ENCODE measurements around the gene ABI1. TPM values are rescaled to one million over a fixed set of nuclear protein-coding genes. Genes with fewer than 3 reads are reported as not detected.

Gene ABI1
- total RNA-seq, 2 donors from 2014 or later, result 40.6 to 42.2 TPM

GRCh38 chr10:26800468-26800867, 60.3 kb downstream of the ABI1 start:
- H3K9ac ChIP-seq (ENCODE audit: extremely low read depth, low read length, poor library complexity, severe bottlenecking), result no peak overlapping the region
- TF ChIP-seq CTCF (conservative IDR thresholded peaks at IDR 0.05), result no peak
- peaks cover 24% of the 10 kb centered on the region for H3K36me3 Mint-ChIP-seq (ENCODE audit: low read depth)
- peaks cover 10% of the 10 kb centered on the region for H3K4me1 ChIP-seq (ENCODE audit: control insufficient read depth, insufficient read depth, low read length)
- H3K27ac Mint-ChIP-seq, result no peak overlapping the region
- H3K27ac ChIP-seq (ENCODE audit: low read depth, low read length), result no peak overlapping the region
- H3K27me3 ChIP-seq (ENCODE audit: control insufficient read depth, insufficient read depth, low read length, poor library complexity, severe bottlenecking), result no peaks in the 10 kb centered on the region
- no peak overlapping the region for H3K4me3 ChIP-seq (ENCODE audit: low read length)
- peaks cover 4% of the 10 kb centered on the region for H3K36me3 ChIP-seq (ENCODE audit: control insufficient read depth, insufficient read depth, low read length)
- H3K9me3 Mint-ChIP-seq, result peaks cover 26% of the 10 kb centered on the region
- 70 to 94% methylated on average over 4 to 7 of the region's 7 CpGs for WGBS, 2 experiments (ENCODE audit: insufficient coverage in 1 of 2, insufficient read length in 1 of 2)
- H3K27me3 Mint-ChIP-seq (ENCODE audit: insufficient read depth), result no peaks in the 10 kb centered on the region
- peaks cover 22% of the 10 kb centered on the region for H3K9me3 ChIP-seq (ENCODE audit: control insufficient read depth, low read length)
- H3K4me3 Mint-ChIP-seq, result no peak overlapping the region
- peaks cover 31% of the 10 kb centered on the region for H3K4me1 Mint-ChIP-seq
- DNase-seq, result no peak

- no peak overlapping the region for H3K9ac ChIP-seq (ENCODE audit: extremely low read depth, low read length, poor library complexity, severe bottlenecking)
- TF ChIP-seq CTCF (conservative IDR thresholded peaks at IDR 0.05), result no peak
- DNase-seq, result no peak
- no peak overlapping the region for H3K27ac Mint-ChIP-seq
- H3K4me3 ChIP-seq (ENCODE audit: low read length), result no peak overlapping the region
- peaks cover 32% of the 10 kb centered on the region for H3K9me3 Mint-ChIP-seq
- peaks cover 10% of the 10 kb centered on the region for H3K4me1 ChIP-seq (ENCODE audit: control insufficient read depth, insufficient read depth, low read length)
- H3K27me3 ChIP-seq (ENCODE audit: control insufficient read depth, insufficient read depth, low read length, poor library complexity, severe bottlenecking), result no peaks in the 10 kb centered on the region
- H3K36me3 ChIP-seq (ENCODE audit: control insufficient read depth, insufficient read depth, low read length), result peaks cover 4% of the 10 kb centered on the region
- no peak overlapping the region for H3K27ac ChIP-seq (ENCODE audit: low read depth, low read length)
- no peaks in the 10 kb centered on the region for H3K27me3 Mint-ChIP-seq (ENCODE audit: insufficient read depth)
- H3K36me3 Mint-ChIP-seq (ENCODE audit: low read depth), result peaks cover 27% of the 10 kb centered on the region
- H3K9me3 ChIP-seq (ENCODE audit: control insufficient read depth, low read length), result peaks cover 30% of the 10 kb centered on the region
- H3K4me3 Mint-ChIP-seq, result no peak overlapping the region
- whole genome bisulfite sequencing, 2 experiments (ENCODE audit: insufficient coverage in 1 of 2, insufficient read length in 1 of 2), result 79 to 93% methylated on average over 2 to 3 of the region's 4 CpGs
- H3K4me1 Mint-ChIP-seq, result peaks cover 21% of the 10 kb centered on the region
Observed at GRCh38 chr10:26799342-26799741, 61.4 kb downstream of the ABI1 start.

GRCh38 chr10:26798298-26798697, 62.5 kb downstream of the ABI1 start:
- H3K4me3 Mint-ChIP-seq, result no peak overlapping the region
- peaks cover 7% of the 10 kb centered on the region for H3K4me1 ChIP-seq (ENCODE audit: control insufficient read depth, insufficient read depth, low read length)
- peaks cover 27% of the 10 kb centered on the region for H3K36me3 Mint-ChIP-seq (ENCODE audit: low read depth)
- 96% methylated on average over 5 of the region's 5 CpGs; no CpG with 5 or more reads in 1 of the 2 experiments for WGBS, 2 experiments (ENCODE audit: insufficient coverage in 1 of 2, insufficient read length in 1 of 2)
- H3K27ac Mint-ChIP-seq, result no peak overlapping the region
- peaks cover 4% of the 10 kb centered on the region for H3K36me3 ChIP-seq (ENCODE audit: control insufficient read depth, insufficient read depth, low read length)
- H3K4me1 Mint-ChIP-seq, result peaks cover 11% of the 10 kb centered on the region
- no peak for TF ChIP-seq CTCF (conservative IDR thresholded peaks at IDR 0.05)
- H3K9me3 Mint-ChIP-seq, result peaks cover 32% of the 10 kb centered on the region
- H3K27ac ChIP-seq (ENCODE audit: low read depth, low read length), result no peak overlapping the region
- no peak for DNase-seq
- peaks cover 30% of the 10 kb centered on the region for H3K9me3 ChIP-seq (ENCODE audit: control insufficient read depth, low read length)
- H3K4me3 ChIP-seq (ENCODE audit: low read length), result no peak overlapping the region
- H3K9ac ChIP-seq (ENCODE audit: extremely low read depth, low read length, poor library complexity, severe bottlenecking), result no peak overlapping the region
- H3K27me3 ChIP-seq (ENCODE audit: control insufficient read depth, insufficient read depth, low read length, poor library complexity, severe bottlenecking), result no peaks in the 10 kb centered on the region
- H3K27me3 Mint-ChIP-seq (ENCODE audit: insufficient read depth), result no peaks in the 10 kb centered on the region

All from endodermal cell (in vitro differentiated cells).